ENCODE results near the gene SLC25A23. TPM values are rescaled to one million over a fixed set of nuclear protein-coding genes. Genes with fewer than 3 reads are reported as not detected.

SLC25A23 gene
- total and polyA plus RNA-seq, 9 of the 15 experiments (the other 6 are each of a cell fraction or from before 2014, with no cell fraction given): 6.1 to 72.0 (median 26.6) TPM

GRCh38 chr19:6393074-6393982, 66.3 kb downstream of the SLC25A23 start, which contains the start of gene GTF2F1 (continued):
- TF ChIP-seq TCF15 (CRISPR knock-in tag; IDR thresholded peaks at IDR 0.05) (no peak), EWSR1 (IDR thresholded peaks at IDR 0.05; ENCODE audit: borderline replicate concordance, low read depth, partially characterized antibody) (no peak), ZNF143 (CRISPR knock-in tag; IDR thresholded peaks at IDR 0.05) (peak; percentile 67; the same call in 1 of the 2 replicates), HOXB6 (CRISPR knock-in tag; IDR thresholded peaks at IDR 0.05; ENCODE audit: borderline replicate concordance) (no peak), MTA1 (IDR thresholded peaks at IDR 0.05; ENCODE audit: borderline replicate concordance) (peak; percentile 46; the same call in 1 of the 2 replicates), ZNF175 (CRISPR knock-in tag; IDR thresholded peaks at IDR 0.05; ENCODE audit: low read depth) (no peak), SUPT5H (IDR thresholded peaks at IDR 0.05) (peak; percentile 43), NFE2L1 (tag; IDR thresholded peaks at IDR 0.05; ENCODE audit: borderline replicate concordance, low read depth) (no peak), ZBTB11 (CRISPR knock-in tag; IDR thresholded peaks at IDR 0.05) (peak in 2 of 3 experiments; percentile 29 to 80; a peak in 3 of 6 replicates), CBX3 (IDR thresholded peaks at IDR 0.05; ENCODE audit: borderline replicate concordance in 1 of 2, low read length in 2 of 2) (no peak; a peak in 1 of 3 replicates), GTF3C2 (IDR thresholded peaks at IDR 0.05; ENCODE audit: borderline replicate concordance, extremely low read depth, insufficient read length) (no peak), NKRF (IDR thresholded peaks at IDR 0.05; ENCODE audit: borderline replicate concordance) (peak; percentile 90)

Data from K562 (cell line).